ENCODE measurements around the gene AKAP11.
"Not testable (repeated sequence)": the region's sequence is repeated elsewhere in the genome, so short reads cannot be mapped to it uniquely, and the experiment has no call there.

The AKAP11 gene

GRCh38 chr13:42272115-42272803, at the start of gene AKAP11:
TSS of gene AKAP11 (plus strand) at chr13:42272152. CDS start at chr13:42286349, 14,197 bp downstream.
- DNase-seq: peak; percentile 51

- no peak for DNase-seq
Measured at GRCh38 chr13:42223681-42224080, 48.3 kb upstream of the AKAP11 start.

GRCh38 chr13:42225051-42225450, 46.9 kb upstream of the AKAP11 start:
- no peak for DNase-seq

DNA sequence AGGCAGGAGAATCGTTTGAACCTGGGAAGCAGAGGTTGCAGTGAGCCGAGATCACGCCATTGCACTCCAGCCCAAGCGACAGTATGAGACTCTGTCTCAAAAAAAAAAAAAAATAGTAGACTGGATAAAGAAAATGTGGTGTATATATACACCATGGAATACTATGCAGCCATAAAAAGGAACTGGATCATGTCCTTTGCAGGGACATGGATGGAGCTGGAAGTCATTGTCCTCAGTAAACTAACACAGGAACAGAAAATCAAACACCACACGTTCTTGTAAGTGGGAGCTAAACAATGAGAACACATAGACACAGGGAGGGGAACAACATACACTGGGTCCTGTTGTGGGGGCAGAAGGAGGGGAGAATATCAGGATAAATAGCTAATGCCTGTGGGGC, 45.2 kb upstream of the AKAP11 start:
- not testable (repeated sequence) for DNase-seq

DNA sequence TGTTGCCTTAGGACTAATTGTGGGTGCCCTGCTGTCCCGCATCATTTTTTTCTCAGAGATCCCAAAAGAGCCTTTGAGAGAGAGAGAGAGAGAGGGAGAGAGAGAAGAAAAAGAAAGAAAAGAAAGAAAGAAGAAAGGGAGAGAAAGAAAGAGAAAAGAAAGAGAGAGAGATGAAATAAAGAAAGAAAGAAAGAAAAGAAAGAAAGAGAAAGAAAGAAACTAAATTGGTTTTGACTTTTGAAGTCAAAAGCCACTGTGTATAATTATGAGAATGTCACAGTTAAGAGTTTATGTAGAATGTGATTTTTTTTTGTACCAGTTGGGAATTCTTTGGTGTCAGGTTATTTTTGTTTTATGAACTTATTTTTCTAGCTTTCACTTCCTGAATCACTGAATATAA, 43.4 kb upstream of the AKAP11 start:
- DNase-seq: no peak

DNA sequence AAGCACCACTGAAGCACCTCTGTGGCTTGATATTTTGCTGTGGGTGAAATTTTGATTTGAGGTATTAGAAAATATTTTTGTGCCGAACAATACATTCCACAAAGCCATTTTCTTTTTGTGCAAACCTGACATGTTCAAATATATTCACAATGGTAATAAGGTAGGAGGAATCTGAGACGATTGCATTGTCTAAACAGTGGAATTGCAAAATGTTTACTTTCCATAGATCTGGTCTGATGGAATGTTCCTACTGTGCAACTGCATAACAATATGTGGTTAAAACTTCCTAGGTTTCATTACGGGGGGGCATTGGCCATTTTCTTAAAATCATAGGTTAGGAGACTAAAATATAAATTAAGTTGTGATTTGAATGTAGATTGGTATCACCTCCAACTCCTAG, 42.7 kb upstream of the AKAP11 start:
- no peak for DNase-seq

GRCh38 chr13:42232671-42233070, 39.3 kb upstream of the AKAP11 start:
- no peak for DNase-seq

DNA sequence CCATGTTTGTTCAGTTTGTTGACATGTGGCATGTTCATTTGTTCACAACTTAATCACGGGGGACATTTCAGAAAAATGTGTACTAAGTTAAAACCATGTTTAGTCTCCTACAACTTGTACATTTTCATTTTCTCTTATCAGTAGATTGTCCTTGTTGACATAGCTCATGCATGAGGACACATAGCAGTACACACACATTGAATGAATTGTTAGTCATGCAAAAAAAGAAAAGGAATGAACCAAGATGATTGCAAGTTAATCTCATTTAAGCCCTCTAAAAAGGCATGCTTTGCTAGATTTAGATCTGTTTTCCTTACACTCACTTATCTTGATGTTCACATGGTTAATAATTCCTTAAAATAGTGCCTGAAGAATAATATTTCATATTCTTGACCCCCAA, 38.2 kb upstream of the AKAP11 start:
- no peak for DNase-seq

- no peak for DNase-seq
Measured at GRCh38 chr13:42239161-42239560, 32.8 kb upstream of the AKAP11 start.

GRCh38 chr13:42239644-42240043, 32.3 kb upstream of the AKAP11 start:
- DNase-seq: no peak

- no peak for DNase-seq
Measured at GRCh38 chr13:42246541-42246940, 25.4 kb upstream of the AKAP11 start.

DNA sequence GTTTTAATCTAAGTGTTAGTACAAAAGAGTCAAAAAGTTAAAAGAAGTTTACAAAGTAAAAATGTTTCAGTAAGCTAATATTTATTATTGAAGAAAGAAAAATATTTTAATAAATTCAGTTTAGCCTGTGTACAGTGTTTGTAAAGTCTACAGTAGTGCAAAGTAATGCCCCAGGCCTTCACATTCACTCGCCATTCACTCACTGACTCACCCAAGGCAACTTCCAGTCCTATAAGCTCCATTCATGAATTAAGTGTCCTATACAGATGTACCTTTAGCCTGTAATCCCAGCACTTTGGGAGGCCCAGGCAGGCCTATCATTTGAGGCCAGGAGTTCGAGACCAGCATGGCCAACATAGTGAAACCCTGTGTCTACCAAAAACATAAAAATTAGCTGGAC, 24.1 kb upstream of the AKAP11 start:
- no peak for DNase-seq

- no peak for DNase-seq
Measured at GRCh38 chr13:42255886-42256285, 16.1 kb upstream of the AKAP11 start.

DNA sequence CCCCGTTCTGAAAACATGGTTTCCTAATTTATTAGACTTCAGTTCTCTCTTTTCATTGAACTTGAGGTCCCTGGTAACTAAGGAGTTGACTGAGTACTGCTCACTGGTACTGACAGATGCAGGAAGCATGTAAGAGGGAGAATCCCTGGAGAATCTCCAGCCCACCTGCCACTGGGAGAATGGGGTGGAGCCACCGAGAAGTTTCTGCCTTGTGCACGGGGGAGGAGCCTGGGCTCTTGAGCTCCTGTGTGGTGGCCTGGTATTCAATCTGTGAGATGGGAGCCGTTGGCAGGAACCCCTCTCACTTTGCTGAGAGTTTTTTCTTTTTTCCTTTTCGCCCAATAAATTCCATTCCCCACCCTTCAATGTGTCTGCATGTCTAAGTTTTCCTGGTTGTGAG, 13.2 kb upstream of the AKAP11 start:
- DNase-seq: peak; percentile 91

DNA sequence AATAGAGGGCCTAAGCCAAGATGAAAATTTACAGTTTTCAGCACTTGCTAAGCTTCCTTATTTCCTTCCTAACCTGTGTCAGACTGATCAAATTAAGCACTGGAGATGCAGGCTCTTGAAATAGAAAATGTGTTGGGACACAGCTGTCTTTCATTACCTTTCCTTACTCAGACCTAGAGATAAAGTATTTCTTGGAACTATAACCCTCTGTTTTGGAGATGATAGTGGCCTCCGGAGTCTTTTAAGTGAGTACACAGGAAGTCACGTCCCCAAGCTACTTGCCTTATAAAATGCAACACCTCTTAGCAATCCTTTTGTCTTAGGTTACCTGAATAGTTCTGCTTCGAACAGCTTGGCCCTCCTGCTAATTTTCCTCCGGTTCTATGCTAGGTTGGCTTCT, 12.4 kb upstream of the AKAP11 start:
- no peak for DNase-seq

DNA sequence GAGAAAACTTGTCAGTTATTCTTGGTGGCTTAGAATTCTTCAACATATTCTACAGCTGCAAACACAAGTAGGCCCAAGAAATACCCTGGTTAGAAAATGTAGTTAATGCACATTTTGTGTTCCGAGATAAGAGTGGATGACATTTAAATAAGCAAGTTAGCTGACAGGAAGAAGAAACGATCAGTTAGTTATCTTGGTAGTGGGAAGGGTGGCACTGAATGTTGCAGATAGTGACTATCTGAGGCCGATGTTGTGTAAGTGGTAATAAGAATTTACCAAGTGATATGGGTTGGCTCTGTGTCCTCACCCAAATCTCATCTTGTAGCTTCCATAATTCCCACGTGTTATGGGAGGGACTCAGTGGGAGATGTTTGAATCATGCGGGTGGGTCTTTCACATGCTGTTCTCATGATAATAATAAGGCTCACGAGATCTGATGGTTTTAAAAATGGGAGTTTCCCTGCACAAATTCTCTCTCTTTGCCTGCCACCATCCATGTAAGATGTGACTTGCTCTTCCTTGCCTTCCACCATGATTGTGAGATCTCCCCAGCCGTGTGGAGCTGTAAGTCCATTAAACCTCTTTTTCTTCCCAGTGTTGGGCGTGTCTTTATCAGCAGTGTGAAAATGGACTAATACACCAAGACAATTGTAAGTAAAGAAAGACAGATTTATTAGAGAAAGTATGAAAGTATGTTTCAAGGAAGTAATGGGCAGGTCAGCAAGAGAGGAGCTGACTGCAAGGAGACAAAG, 10.9 kb upstream of the AKAP11 start:
- no peak for DNase-seq

DNA sequence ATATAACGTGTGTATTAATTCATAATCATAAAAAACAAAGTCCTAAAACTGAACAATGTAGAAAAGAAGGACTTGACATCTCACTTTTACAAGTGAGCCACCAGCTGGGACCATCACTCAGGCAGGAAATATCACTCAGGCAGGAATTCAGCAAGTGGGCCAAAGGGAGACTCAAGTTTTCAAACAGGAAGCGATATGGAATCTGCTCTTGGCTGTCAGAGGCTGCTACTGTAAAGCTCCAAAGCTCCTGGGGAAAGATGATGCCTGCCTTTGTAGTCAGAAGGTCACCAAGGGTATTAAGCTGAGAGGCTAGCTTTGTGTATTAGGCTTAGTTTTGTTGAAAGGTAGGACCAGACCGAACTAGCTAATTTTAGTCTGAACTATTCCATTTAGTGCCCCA, 5.5 kb upstream of the AKAP11 start:
- DNase-seq: no peak

DNA sequence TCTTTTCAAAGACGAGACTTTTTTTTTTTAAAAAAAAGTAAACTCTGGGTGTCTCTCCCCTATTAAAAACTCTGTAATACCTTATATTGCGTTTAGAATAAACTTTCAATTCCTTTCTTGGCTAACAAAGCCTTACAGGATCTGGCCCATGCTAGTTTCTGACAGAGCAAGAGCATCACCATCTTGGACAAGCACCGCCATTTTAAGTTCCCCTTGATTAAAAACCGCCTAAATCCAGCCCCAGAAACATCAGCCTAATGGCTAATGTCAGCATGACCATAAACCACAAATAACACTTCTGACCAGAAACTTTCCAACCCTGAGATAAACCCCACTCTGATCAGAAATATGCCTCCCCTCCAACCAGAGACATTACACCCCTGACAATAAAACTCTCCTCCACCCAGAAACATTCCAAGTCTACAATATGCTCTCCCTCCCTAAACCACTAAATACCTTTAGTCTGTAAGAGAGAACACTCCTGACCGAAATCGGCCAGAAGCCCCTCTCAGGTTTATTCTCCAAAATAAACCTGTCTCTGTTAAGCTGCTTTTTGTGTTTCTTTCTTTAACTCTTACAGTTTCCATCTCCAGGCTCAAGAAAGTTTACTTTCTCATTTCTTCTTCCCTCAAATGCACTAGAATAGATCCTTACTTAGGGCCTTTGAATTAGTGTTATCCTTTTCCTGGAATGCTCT, 1.6 kb upstream of the AKAP11 start:
- no peak for DNase-seq

GRCh38 chr13:42270857-42271215, 1.1 kb upstream of the AKAP11 start:
- no peak for DNase-seq

GRCh38 chr13:42271337-42272114, 426 bp upstream of the AKAP11 start:
- DNase-seq: peak; percentile 92

- no peak for DNase-seq
Measured at GRCh38 chr13:42272804-42273175, 838 bp downstream of the AKAP11 start.

GRCh38 chr13:42274386-42275097, 2.6 kb downstream of the AKAP11 start:
- no peak for DNase-seq

DNA sequence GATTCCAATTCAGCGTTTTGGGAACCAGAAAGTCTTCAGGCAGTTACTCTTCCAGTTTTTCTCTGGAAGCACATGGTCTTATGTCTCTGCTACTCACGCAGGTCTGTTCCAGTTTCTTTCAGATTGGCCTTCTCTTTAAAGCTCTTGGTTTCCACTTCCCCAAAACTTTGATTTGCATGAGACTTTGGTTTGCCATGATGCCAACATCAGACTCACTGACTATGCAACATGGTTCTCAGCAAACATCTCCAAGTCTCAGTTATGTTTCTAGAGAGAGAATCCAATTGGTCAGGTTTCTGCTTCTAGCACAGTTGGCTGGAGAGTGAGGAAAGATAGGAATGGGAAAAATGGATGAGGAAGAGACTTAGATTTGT, 3.1 kb downstream of the AKAP11 start:
- DNase-seq: no peak

All from NCI-H2171 treated with DMSO at 0.1 percent for 48 hours (cell line).